GM12878 (cell line): ENCODE results near the gene TMPRSS4. TPM values are rescaled to one million over a fixed set of nuclear protein-coding genes. Genes with fewer than 3 reads are reported as not detected.

Experiments
- ATAC-seq: fragments of 200-7000 bp; cut with Tn5 transposase; 3 replicates; pipeline ENCODE4 v1.9.1; 2020; ENCODE audit warnings: mild to moderate bottlenecking, moderate library complexity
- BruUV-seq: library from RNA; stranded (reverse); fragments of 400-500 nt; replicated peaks from 2 replicates; lab custom pipeline; 2021; lab: Mats Ljungman, UMichigan
- CTCF ChIA-PET: fragments of 300-600 bp; sonication (Branson Sonifier 250); formaldehyde crosslinking; extraction: SDS; loops from one replicate; lab custom pipeline; 2021; ENCODE audit warnings: inconsistent platforms; lab: Yijun Ruan, JAX
- POLR2A ChIA-PET: fragments of 350-600 bp; formaldehyde crosslinking; extraction: SDS; loops from one replicate; lab custom pipeline; 2021; ENCODE audit warnings: inconsistent platforms; lab: Charles Lee
- RAD21 ChIA-PET: fragments of 300-600 bp; sonication (Branson Sonifier 250); formaldehyde crosslinking; loops from one replicate; lab custom pipeline; 2023; ENCODE audit warnings: antibody characterized with exemption; ENCODE audit not compliant: unreplicated experiment; lab: Charles Lee
- SMC1A ChIA-PET: fragments of 300-600 bp; sonication (Branson Sonifier 250); formaldehyde crosslinking; loops from one replicate; lab custom pipeline; 2023; ENCODE audit not compliant: unreplicated experiment, uncharacterized antibody; lab: Charles Lee
- DNase-seq: peaks from one replicate; pipeline ENCODE4 v3.0.0-alpha.2; 2011; ENCODE audit warnings: low read depth, low spot score
- FAIRE-seq: peaks from 3 replicates; lab custom pipeline; 2011; peaks lifted over from hg19 to GRCh38; lab: Jason Lieb, UNC
- H2AFZ ChIP-seq: 2 replicates; pipeline ENCODE4 v1.6.0; 2011; ENCODE audit warnings: low read depth, low read length, control low read depth; ENCODE audit not compliant: control insufficient read depth
- H3K27ac ChIP-seq: 2 replicates; pipeline ENCODE4 v1.5.1; 2011; ENCODE audit warnings: control low read depth; ENCODE audit not compliant: control insufficient read depth, insufficient read depth
- H3K27me3 ChIP-seq, 2 experiments: replicated peaks in 1 of 2; 2 replicates each; pipeline versions ENCODE4 v1.6.0 to v1.6.1; 2011; ENCODE audit warnings: low read length in 1 of 2; ENCODE audit not compliant: control insufficient read depth in 2 of 2, insufficient read depth in 2 of 2
- H3K36me3 ChIP-seq, 2 experiments: 2 replicates each; pipeline ENCODE4 v1.5.1; 2011; ENCODE audit warnings: low read length in 1 of 2; ENCODE audit not compliant: control insufficient read depth in 2 of 2, insufficient read depth in 2 of 2
- H3K4me1 ChIP-seq: 2 replicates; pipeline ENCODE4 v1.6.1; 2011; ENCODE audit warnings: mild to moderate bottlenecking, low read length, moderate library complexity, mixed read lengths; ENCODE audit not compliant: control insufficient read depth, insufficient read depth
- H3K4me2 ChIP-seq: 2 replicates; pipeline ENCODE4 v1.6.0; 2011; ENCODE audit warnings: control low read depth; ENCODE audit not compliant: control insufficient read depth, insufficient read depth
- H3K4me3 ChIP-seq: fragments of 200-600 bp; sonication (generic); 2 replicates; pipeline ENCODE4 v1.5.1; 2016
- H3K79me2 ChIP-seq: 2 replicates; pipeline ENCODE4 v1.6.0; 2011; ENCODE audit warnings: low read length; ENCODE audit not compliant: control insufficient read depth, insufficient read depth
- H3K9ac ChIP-seq: 2 replicates; pipeline ENCODE4 v1.8.0; 2011; ENCODE audit warnings: low read length, control low read depth, mixed read lengths; ENCODE audit not compliant: control insufficient read depth, insufficient read depth
- H3K9me3 ChIP-seq: replicated peaks from 3 replicates; pipeline ENCODE4 v1.5.1; 2011; ENCODE audit warnings: mild to moderate bottlenecking, low read length; ENCODE audit not compliant: control insufficient read depth, insufficient read depth
- H4K20me1 ChIP-seq: 2 replicates; pipeline ENCODE4 v1.6.0; 2011; ENCODE audit not compliant: control insufficient read depth, insufficient read depth
- ATF2 ChIP-seq: IDR thresholded peaks from 2 replicates; pipeline ENCODE4 v1.6.1; 2012; ENCODE audit warnings: low read length, inconsistent platforms
- CBX5 ChIP-seq: sonication (generic); IDR thresholded peaks from 2 replicates; pipeline ENCODE4 v1.6.1; 2016; ENCODE audit warnings: low read depth, moderate library complexity, mild to moderate bottlenecking, inconsistent platforms
- CHD2 ChIP-seq: IDR thresholded peaks from 2 replicates; pipeline ENCODE4 v1.6.1; 2011; ENCODE audit warnings: low read depth, low read length, improper control_type of control experiment, borderline replicate concordance
- FOXK2 ChIP-seq: fragments of 450-650 bp; IDR thresholded peaks from 2 replicates; pipeline ENCODE4 v1.6.1; 2017; ENCODE audit warnings: mild to moderate bottlenecking, moderate library complexity
- HCFC1 ChIP-seq: fragments of 150-350 bp; IDR thresholded peaks from 2 replicates; pipeline ENCODE4 v1.6.1; 2014; ENCODE audit warnings: low read length
- IKZF1 ChIP-seq: fragments of 450-650 bp; conservative IDR thresholded peaks from 2 replicates; pipeline ENCODE4 v1.6.1; 2017; ENCODE audit warnings: antibody characterized with exemption, mild to moderate bottlenecking
- NFYB ChIP-seq: IDR thresholded peaks from 2 replicates; pipeline ENCODE4 v1.6.1; 2011; ENCODE audit warnings: low read depth, mild to moderate bottlenecking, low read length, improper control_type of control experiment, moderate library complexity; ENCODE audit not compliant: insufficient read depth
- RAD51 ChIP-seq: fragments of 450-650 bp; IDR thresholded peaks from 2 replicates; pipeline ENCODE4 v1.6.1; 2016; ENCODE audit warnings: moderate library complexity, mild to moderate bottlenecking, inconsistent platforms
- SMAD1 ChIP-seq: fragments of 450-650 bp; IDR thresholded peaks from 2 replicates; pipeline ENCODE4 v1.6.1; 2018; ENCODE audit warnings: mild to moderate bottlenecking, low read depth; ENCODE audit not compliant: partially characterized antibody
- SRF ChIP-seq, 2 experiments: IDR thresholded peaks; 2 replicates each; pipeline ENCODE4 v1.6.1; 2011; ENCODE audit warnings: low read depth in 2 of 2, low read length in 2 of 2, mild to moderate bottlenecking in 1 of 2, moderate library complexity in 1 of 2
- SUPT20H ChIP-seq: IDR thresholded peaks from 2 replicates; pipeline ENCODE4 v1.6.1; 2011; ENCODE audit warnings: low read depth, mild to moderate bottlenecking, low read length, moderate library complexity, borderline replicate concordance; ENCODE audit not compliant: control insufficient read depth
- ZBTB33 ChIP-seq: fragments of 450-650 bp; IDR thresholded peaks from 2 replicates; pipeline ENCODE4 v1.6.1; 2017; ENCODE audit warnings: mild to moderate bottlenecking
- WGBS: methylation state at CpG from one replicate; pipeline ENCODE4 v1.1.6; 2016; ENCODE audit warnings: low lambda C conversion rate; ENCODE audit not compliant: insufficient replicate concordance, insufficient coverage; ENCODE audit errors: missing lambda C conversion rate; 5-methylcytosine and 5-hydroxymethylcytosine counted together
- in situ Hi-C: fragments of 300-500 bp; cut with MboI; formaldehyde crosslinking; loops from 9 replicates; pipeline ENCODE4 v1.14.3; 2018; ENCODE audit warnings: mixed read lengths
- intact Hi-C: fragments of 100-400 bp; cut with micrococcal nuclease; formaldehyde crosslinking; loops from one replicate; pipeline ENCODE4 v1.14.2; 2022; ENCODE audit not compliant: unreplicated experiment
- polyA plus RNA-seq, 11 experiments: library from polyadenylated mRNA; depleted of rRNA in 4 of 11; unstranded in 6 of 11; stranded (reverse) in 5 of 11; fragments of >200 nt; fragmentation: Nextera tagmentation in 4 of 11; fragmentation: Illumina TruSeq in 1 of 11; extraction: Ambion mirVana in 4 of 11; extraction: Trizol in 1 of 11; gene quantifications; 1 replicate in 1 of 11; 2 replicates in 10 of 11; pipeline versions ENCODE4 v1.2.1 to v1.2.3, GENCODE V29; 2011 to 2016; ENCODE audit warnings: inconsistent platforms in 2 of 11, missing spikeins in 2 of 11, low read depth in 1 of 11
- total RNA-seq, 4 experiments: library from RNA; depleted of rRNA in 3 of 4; stranded (reverse); fragments of >200 nt in 3 of 4; fragmentation: Illumina TruSeq in 1 of 4; extraction: Trizol in 1 of 4; gene quantifications; 2 replicates each; pipeline versions ENCODE4 v1.2.1 to v1.2.3, GENCODE V29; 2013 to 2021
- TF ChIP-seq, protein P1 (sequence below): fragments of 450-650 bp; formaldehyde crosslinking; IDR thresholded peaks from 2 replicates; pipeline ENCODE4 v1.4.0; 2022; ENCODE audit warnings: mild to moderate bottlenecking, moderate library complexity
- TF ChIP-seq, protein P2 (sequence below): fragments of 450-650 bp; IDR thresholded peaks from 2 replicates; pipeline ENCODE4 v1.6.1; 2017; ENCODE audit warnings: low read depth, mild to moderate bottlenecking, moderate library complexity
- TF ChIP-seq, protein P3 (sequence below): fragments of 150-350 bp; IDR thresholded peaks from 2 replicates; pipeline ENCODE4 v1.6.1; 2014; ENCODE audit warnings: mild to moderate bottlenecking, low read depth, low read length

The TMPRSS4 gene
- total and polyA plus RNA-seq, 10 of the 15 experiments (the other 5 are each of a cell fraction or from before 2014, with no cell fraction given), result 0.14 to 0.26 TPM; not detected in 8

- Histone ChIP-seq H3K36me3 (no peaks in the 10 kb centered on the region), H4K20me1 (no peaks in the 10 kb centered on the region), H2AFZ (no peak overlapping the region), H3K27ac (no peak overlapping the region), H3K4me2 (no peak overlapping the region), H3K79me2 (no peaks in the 10 kb centered on the region), H3K9ac (no peak overlapping the region), H3K4me3 (no peak overlapping the region), H3K9me3 (no peaks in the 10 kb centered on the region; the same call in 2 of the 3 replicates), H3K4me1 (no peaks in the 10 kb centered on the region; the same call in 1 of the 2 replicates), H3K27me3 (no peaks in the 10 kb centered on the region; a peak in 2 of 4 replicates)
- ChIA-PET CTCF (interaction anchor here (0.7 to 1.4 kb wide), 4 partner anchors 9 to 273 kb away, joined by 3 to 5 read pairs (median 3); no protein-coding TSS in a partner anchor), RAD21 (no interaction called here), SMC1A (interaction anchor here (1.4 kb wide), 1 partner anchor 9 kb away, joined by 3 read pairs; no protein-coding TSS in a partner anchor), POLR2A (no interaction called here)
- no TSS peak for BruUV-seq
- ATAC-seq (no peak), DNase-seq (no peak), FAIRE-seq (no peak)
- intact Hi-C loops, result no loop called here
- 0% methylated on average over 1 of the region's 1 CpG for WGBS
- in situ Hi-C loops, result no loop called here
- TF ChIP-seq RAD51 (no peak), IKZF1 (no peak), NFYB (no peak), CHD2 (no peak), HCFC1 (no peak), CBX5 (no peak), SRF (IDR thresholded peaks at IDR 0.05; ENCODE audit: low read depth in 2 of 2, low read length in 2 of 2) (no peak), ATF2 (no peak), SMAD1 (no peak), FOXK2 (no peak), SUPT20H (no peak), ZBTB33 (no peak)
- TF ChIP-seq, protein P1, sequence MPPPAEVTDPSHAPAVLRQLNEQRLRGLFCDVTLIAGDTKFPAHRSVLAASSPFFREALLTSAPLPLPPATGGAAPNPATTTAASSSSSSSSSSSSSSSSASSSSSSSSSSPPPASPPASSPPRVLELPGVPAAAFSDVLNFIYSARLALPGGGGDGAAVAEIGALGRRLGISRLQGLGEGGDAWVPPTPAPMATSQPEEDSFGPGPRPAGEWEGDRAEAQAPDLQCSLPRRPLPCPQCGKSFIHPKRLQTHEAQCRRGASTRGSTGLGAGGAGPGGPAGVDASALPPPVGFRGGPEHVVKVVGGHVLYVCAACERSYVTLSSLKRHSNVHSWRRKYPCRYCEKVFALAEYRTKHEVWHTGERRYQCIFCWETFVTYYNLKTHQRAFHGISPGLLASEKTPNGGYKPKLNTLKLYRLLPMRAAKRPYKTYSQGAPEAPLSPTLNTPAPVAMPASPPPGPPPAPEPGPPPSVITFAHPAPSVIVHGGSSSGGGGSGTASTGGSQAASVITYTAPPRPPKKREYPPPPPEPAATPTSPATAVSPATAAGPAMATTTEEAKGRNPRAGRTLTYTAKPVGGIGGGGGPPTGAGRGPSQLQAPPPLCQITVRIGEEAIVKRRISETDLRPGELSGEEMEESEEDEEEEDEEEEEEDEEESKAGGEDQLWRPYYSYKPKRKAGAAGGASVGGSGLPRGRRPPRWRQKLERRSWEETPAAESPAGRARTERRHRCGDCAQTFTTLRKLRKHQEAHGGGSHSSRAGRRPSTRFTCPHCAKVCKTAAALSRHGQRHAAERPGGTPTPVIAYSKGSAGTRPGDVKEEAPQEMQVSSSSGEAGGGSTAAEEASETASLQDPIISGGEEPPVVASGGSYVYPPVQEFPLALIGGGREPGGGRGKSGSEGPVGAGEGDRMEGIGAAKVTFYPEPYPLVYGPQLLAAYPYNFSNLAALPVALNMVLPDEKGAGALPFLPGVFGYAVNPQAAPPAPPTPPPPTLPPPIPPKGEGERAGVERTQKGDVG (CRISPR knock-in tag), result no peak
- TF ChIP-seq, protein P2, sequence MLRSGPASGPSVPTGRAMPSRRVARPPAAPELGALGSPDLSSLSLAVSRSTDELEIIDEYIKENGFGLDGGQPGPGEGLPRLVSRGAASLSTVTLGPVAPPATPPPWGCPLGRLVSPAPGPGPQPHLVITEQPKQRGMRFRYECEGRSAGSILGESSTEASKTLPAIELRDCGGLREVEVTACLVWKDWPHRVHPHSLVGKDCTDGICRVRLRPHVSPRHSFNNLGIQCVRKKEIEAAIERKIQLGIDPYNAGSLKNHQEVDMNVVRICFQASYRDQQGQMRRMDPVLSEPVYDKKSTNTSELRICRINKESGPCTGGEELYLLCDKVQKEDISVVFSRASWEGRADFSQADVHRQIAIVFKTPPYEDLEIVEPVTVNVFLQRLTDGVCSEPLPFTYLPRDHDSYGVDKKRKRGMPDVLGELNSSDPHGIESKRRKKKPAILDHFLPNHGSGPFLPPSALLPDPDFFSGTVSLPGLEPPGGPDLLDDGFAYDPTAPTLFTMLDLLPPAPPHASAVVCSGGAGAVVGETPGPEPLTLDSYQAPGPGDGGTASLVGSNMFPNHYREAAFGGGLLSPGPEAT, result no peak
- TF ChIP-seq, protein P3, sequence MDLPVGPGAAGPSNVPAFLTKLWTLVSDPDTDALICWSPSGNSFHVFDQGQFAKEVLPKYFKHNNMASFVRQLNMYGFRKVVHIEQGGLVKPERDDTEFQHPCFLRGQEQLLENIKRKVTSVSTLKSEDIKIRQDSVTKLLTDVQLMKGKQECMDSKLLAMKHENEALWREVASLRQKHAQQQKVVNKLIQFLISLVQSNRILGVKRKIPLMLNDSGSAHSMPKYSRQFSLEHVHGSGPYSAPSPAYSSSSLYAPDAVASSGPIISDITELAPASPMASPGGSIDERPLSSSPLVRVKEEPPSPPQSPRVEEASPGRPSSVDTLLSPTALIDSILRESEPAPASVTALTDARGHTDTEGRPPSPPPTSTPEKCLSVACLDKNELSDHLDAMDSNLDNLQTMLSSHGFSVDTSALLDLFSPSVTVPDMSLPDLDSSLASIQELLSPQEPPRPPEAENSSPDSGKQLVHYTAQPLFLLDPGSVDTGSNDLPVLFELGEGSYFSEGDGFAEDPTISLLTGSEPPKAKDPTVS, result no peak
Observed at GRCh38 chr11:118095967-118096367, 19.1 kb downstream of the TMPRSS4 start.
